H1 (cell line): Measurements from ENCODE around the gene TTC4. TPM values are rescaled to one million over a fixed set of nuclear protein-coding genes. Genes with fewer than 3 reads are reported as not detected.

Source experiments
- CTCF ChIA-PET: fragments of 300-600 bp; sonication (Branson Sonifier 250); formaldehyde crosslinking; loops from one replicate; lab custom pipeline; 2021; ENCODE audit not compliant: partially characterized antibody; lab: Charles Lee
- POLR2A ChIA-PET: fragments of 300-600 bp; sonication (Branson Sonifier 250); formaldehyde crosslinking; loops from one replicate; lab custom pipeline; 2021; ENCODE audit warnings: inconsistent platforms; ENCODE audit not compliant: partially characterized antibody; lab: Charles Lee
- DNase-seq, 2 experiments: peaks; one replicate each; pipeline versions ENCODE4 v3.0.0 to v3.0.0-alpha.2; 2010 to 2022; ENCODE audit warnings: low spot score in 2 of 2, low read depth in 1 of 2, mixed read lengths in 1 of 2
- FAIRE-seq: peaks from 2 replicates; lab custom pipeline; 2011; peaks lifted over from hg19 to GRCh38; lab: Jason Lieb, UNC
- H2AFZ ChIP-seq: 2 replicates; pipeline ENCODE4 v1.8.1; 2012; ENCODE audit warnings: low read length, inconsistent platforms
- H2AK5ac ChIP-seq: 2 replicates; pipeline ENCODE4 v1.6.1; 2013; ENCODE audit warnings: low read depth, low read length
- H2BK120ac ChIP-seq: replicated peaks from 2 replicates; pipeline ENCODE3; 2013; ENCODE audit warnings: low read depth, low read length, inconsistent platforms
- H2BK12ac ChIP-seq: 2 replicates; pipeline ENCODE4 v1.6.1; 2013; ENCODE audit warnings: low read depth, low read length
- H2BK15ac ChIP-seq: 2 replicates; pipeline ENCODE4 v1.6.1; 2013; ENCODE audit warnings: low read length
- H2BK20ac ChIP-seq: 2 replicates; pipeline ENCODE4 v1.6.1; 2013; ENCODE audit warnings: low read length
- H2BK5ac ChIP-seq: 2 replicates; pipeline ENCODE4 v1.6.1; 2013; ENCODE audit warnings: low read depth, low read length
- H3K14ac ChIP-seq: 2 replicates; pipeline ENCODE4 v1.6.1; 2013; ENCODE audit warnings: inconsistent platforms; ENCODE audit not compliant: insufficient read length
- H3K18ac ChIP-seq: 2 replicates; pipeline ENCODE4 v1.6.1; 2013; ENCODE audit warnings: low read length; ENCODE audit errors: extremely low read depth
- H3K23ac ChIP-seq: 2 replicates; pipeline ENCODE4 v1.6.1; 2013; ENCODE audit warnings: inconsistent platforms; ENCODE audit not compliant: insufficient read length
- H3K23me2 ChIP-seq: 2 replicates; pipeline ENCODE4 v1.6.1; 2013; ENCODE audit warnings: low read depth, low read length
- H3K27ac ChIP-seq: 2 replicates; pipeline ENCODE4 v1.6.1; 2011; ENCODE audit warnings: low read depth, low read length, inconsistent platforms
- H3K27me3 ChIP-seq, 4 experiments: replicated peaks in 1 of 4; 1 replicate in 1 of 4; 2 replicates in 3 of 4; pipeline versions ENCODE4 v1.6.1 to v1.8.1; 2011 to 2013; ENCODE audit warnings: low read length in 3 of 4, mild to moderate bottlenecking in 3 of 4, inconsistent platforms in 2 of 4, mixed read lengths in 2 of 4, moderate library complexity in 1 of 4; ENCODE audit not compliant: control insufficient read depth in 3 of 4, insufficient read depth in 3 of 4; ENCODE audit errors: extremely low read depth in 1 of 4
- H3K36me3 ChIP-seq, 4 experiments: 2 replicates each; pipeline versions ENCODE4 v1.6.1 to v1.8.1; 2011 to 2013; ENCODE audit warnings: mild to moderate bottlenecking in 4 of 4, low read length in 3 of 4, moderate library complexity in 2 of 4, control low read depth in 1 of 4, inconsistent platforms in 1 of 4; ENCODE audit not compliant: insufficient read depth in 4 of 4, control insufficient read depth in 2 of 4
- H3K4ac ChIP-seq: replicated peaks from 2 replicates; pipeline ENCODE3; 2013; ENCODE audit warnings: low read length, low read depth, mixed read lengths, inconsistent platforms; ENCODE audit not compliant: insufficient read length
- H3K4me1 ChIP-seq, 4 experiments: replicated peaks in 1 of 4; 1 replicate in 1 of 4; 2 replicates in 3 of 4; pipeline versions ENCODE4 v1.6.1 to v1.8.1; 2011 to 2013; ENCODE audit warnings: low read length in 3 of 4, inconsistent platforms in 2 of 4, mixed read lengths in 1 of 4; ENCODE audit not compliant: insufficient read depth in 4 of 4, control insufficient read depth in 3 of 4
- H3K4me2 ChIP-seq, 2 experiments: 2 replicates each; pipeline versions ENCODE4 v1.6.1 to v1.8.1; 2011 to 2013; ENCODE audit warnings: low read depth in 2 of 2, low read length in 2 of 2, control low read depth in 1 of 2, inconsistent platforms in 1 of 2, mild to moderate bottlenecking in 1 of 2; ENCODE audit not compliant: insufficient read depth in 1 of 2
- H3K4me3 ChIP-seq, 4 experiments: fragments of 200-600, 300-600 bp in 1 of 4; sonication (generic), shearing (Covaris generic), sonication (Bioruptor Twin) in 1 of 4; 2 replicates each; pipeline versions ENCODE4 v1.5.1 to v1.8.1; 2011 to 2016; ENCODE audit warnings: low read length in 4 of 4, low read depth in 3 of 4, control low read depth in 2 of 4, inconsistent platforms in 2 of 4, mild to moderate bottlenecking in 2 of 4, mixed read lengths in 1 of 4, moderate library complexity in 1 of 4; ENCODE audit not compliant: insufficient read depth in 2 of 4; ENCODE audit errors: extremely low read depth in 1 of 4
- H3K56ac ChIP-seq: replicated peaks from 2 replicates; pipeline ENCODE3; 2013; ENCODE audit warnings: low read depth, mild to moderate bottlenecking, mixed read lengths, low read length, inconsistent platforms; ENCODE audit not compliant: insufficient read length
- H3K79me1 ChIP-seq: 2 replicates; pipeline ENCODE4 v1.6.1; 2013; ENCODE audit warnings: low read depth, low read length, control low read depth
- H3K79me2 ChIP-seq, 2 experiments: 2 replicates each; pipeline versions ENCODE4 v1.6.1 to v1.8.1; 2012 to 2013; ENCODE audit warnings: low read length in 2 of 2, mild to moderate bottlenecking in 2 of 2, inconsistent platforms in 1 of 2; ENCODE audit not compliant: insufficient read depth in 2 of 2, control insufficient read depth in 1 of 2
- H3K9ac ChIP-seq, 4 experiments: replicated peaks in 1 of 4; 1 replicate in 1 of 4; 2 replicates in 3 of 4; pipeline versions ENCODE4 v1.6.1 to v1.8.1; 2011 to 2013; ENCODE audit warnings: low read depth in 3 of 4, low read length in 3 of 4, control low read depth in 2 of 4, mild to moderate bottlenecking in 2 of 4, moderate library complexity in 2 of 4, inconsistent platforms in 1 of 4; ENCODE audit errors: extremely low read depth in 1 of 4
- H3K9me3 ChIP-seq, 2 experiments: 2 replicates each; pipeline versions ENCODE4 v1.6.1 to v1.8.1; 2012 to 2013; ENCODE audit warnings: mild to moderate bottlenecking in 2 of 2, moderate library complexity in 2 of 2, control low read depth in 1 of 2, inconsistent platforms in 1 of 2, low read depth in 1 of 2, low read length in 1 of 2, mixed read lengths in 1 of 2; ENCODE audit not compliant: insufficient read depth in 2 of 2
- H4K20me1 ChIP-seq, 2 experiments: replicated peaks in 1 of 2; 2 replicates each; pipeline versions ENCODE3 to v1.8.1; 2011 to 2013; ENCODE audit warnings: inconsistent platforms in 2 of 2, low read length in 2 of 2, mild to moderate bottlenecking in 1 of 2; ENCODE audit not compliant: insufficient read depth in 2 of 2, control insufficient read depth in 1 of 2
- H4K5ac ChIP-seq: 2 replicates; pipeline ENCODE4 v1.6.1; 2013; ENCODE audit warnings: low read length, low read depth, mixed read lengths, inconsistent platforms; ENCODE audit not compliant: insufficient read length
- H4K8ac ChIP-seq: 2 replicates; pipeline ENCODE4 v1.8.0; 2013; ENCODE audit warnings: mild to moderate bottlenecking, moderate library complexity, low read length, inconsistent platforms; ENCODE audit not compliant: insufficient read depth; ENCODE audit errors: extremely low read depth
- H4K91ac ChIP-seq: replicated peaks from 2 replicates; pipeline ENCODE3; 2013; ENCODE audit warnings: low read length, mixed read lengths, inconsistent platforms; ENCODE audit not compliant: insufficient read length
- CTCF ChIP-seq, 3 experiments: IDR thresholded peaks; 1 replicate in 2 of 3; 2 replicates in 1 of 3; pipeline versions ENCODE4 v1.5.1 to v1.6.1; 2011; ENCODE audit warnings: low read length in 3 of 3, mild to moderate bottlenecking in 3 of 3, inconsistent platforms in 2 of 3, low read depth in 1 of 3, moderate library complexity in 1 of 3; ENCODE audit not compliant: insufficient read depth in 1 of 3; ENCODE audit errors: control extremely low read depth in 1 of 3
- EP300 ChIP-seq, 2 experiments: IDR thresholded peaks; 1 replicate in 1 of 2; 2 replicates in 1 of 2; pipeline ENCODE4 v1.6.1; 2011 to 2012; ENCODE audit warnings: low read depth in 2 of 2, low read length in 2 of 2, mild to moderate bottlenecking in 2 of 2, borderline replicate concordance in 1 of 2, inconsistent platforms in 1 of 2, moderate library complexity in 1 of 2
- POLR2AphosphoS5 ChIP-seq: IDR thresholded peaks from 2 replicates; pipeline ENCODE4 v1.6.1; 2011; ENCODE audit warnings: low read depth, low read length
- RAD21 ChIP-seq, 2 experiments: IDR thresholded peaks in 1 of 2; conservative IDR thresholded peaks in 1 of 2; 2 replicates each; pipeline ENCODE4 v1.6.1; 2011; ENCODE audit warnings: low read depth in 2 of 2, low read length in 2 of 2, improper control_type of control experiment in 1 of 2, inconsistent platforms in 1 of 2, mild to moderate bottlenecking in 1 of 2, moderate library complexity in 1 of 2
- RBBP5 ChIP-seq: IDR thresholded peaks from 2 replicates; pipeline ENCODE4 v1.7.1; 2012; ENCODE audit warnings: low read depth, mild to moderate bottlenecking, inconsistent platforms, low read length, moderate library complexity, borderline replicate concordance
- SUZ12 ChIP-seq: fragments of 200-600 bp; sonication (generic); IDR thresholded peaks from 2 replicates; pipeline ENCODE4 v1.6.1; 2012; ENCODE audit warnings: mild to moderate bottlenecking, inconsistent platforms, low read length, moderate library complexity, mixed read lengths
- WGBS, 2 experiments: shearing (Covaris generic) in 1 of 2; methylation state at CpG; one replicate each; pipeline versions ENCODE4 v1.1.6 to v1.1.7; 2013 to 2015; ENCODE audit warnings: low lambda C conversion rate in 2 of 2, mixed read lengths in 2 of 2, inconsistent platforms in 1 of 2, low coverage in 1 of 2, missing lambda C conversion rate in 1 of 2; ENCODE audit not compliant: insufficient replicate concordance in 2 of 2, insufficient coverage in 1 of 2, insufficient read length in 1 of 2; ENCODE audit errors: extremely low coverage in 1 of 2, missing lambda C conversion rate in 1 of 2; 5-methylcytosine and 5-hydroxymethylcytosine counted together
- polyA plus RNA-seq, 7 experiments: library from polyadenylated mRNA; depleted of rRNA in 3 of 7; stranded (reverse) in 5 of 7; unstranded in 2 of 7; fragments of >200 nt in 5 of 7; fragments of 200-250 nt in 2 of 7; gene quantifications; 1 replicate in 5 of 7; 2 replicates in 1 of 7; 4 replicates in 1 of 7; pipeline versions ENCODE4 v1.2.1 to v1.2.3, GENCODE V29; 2011 to 2013; ENCODE audit warnings: missing spikeins in 2 of 7, mixed read lengths in 2 of 7
- total RNA-seq: library from RNA; stranded (reverse); fragmentation: NEBNext Ultra II Directional; extraction: Animal tissue kit (Norgen Biotek cat#: 25700); gene quantifications from 2 replicates; pipeline ENCODE4 v1.2.1, GENCODE V29; 2021
- TF ChIP-seq, protein P1 (sequence below): IDR thresholded peaks from 2 replicates; pipeline ENCODE4 v1.6.1; 2012; ENCODE audit warnings: inconsistent platforms

Gene TTC4
- total and polyA plus RNA-seq, 2 of the 8 experiments (the other 6 are each of a cell fraction or from before 2014, with no cell fraction given): 21.0 to 25.1 TPM

- no peak overlapping the region for H3K14ac ChIP-seq
- H4K20me1 ChIP-seq: no peaks in the 10 kb centered on the region
- no peak overlapping the region for H2BK12ac ChIP-seq
- H2BK120ac ChIP-seq: no peak overlapping the region
- H3K4me3 ChIP-seq: no peak overlapping the region
- H3K27me3 ChIP-seq: no peaks in the 10 kb centered on the region
- no peak overlapping the region for H4K8ac ChIP-seq
- FAIRE-seq: peak; percentile 39
- no peak overlapping the region for H3K4ac ChIP-seq
- H2AK5ac ChIP-seq: no peak overlapping the region
- H3K9me3 ChIP-seq: no peaks in the 10 kb centered on the region
- H4K5ac ChIP-seq: no peak overlapping the region
- no peak overlapping the region for H3K23ac ChIP-seq
- ChIA-PET POLR2A (no interaction called here), CTCF (interaction anchor here (0.7 to 4.9 kb wide), 9 partner anchors 12 to 562 kb away, joined by 3 to 33 read pairs (median 4); no protein-coding TSS in a partner anchor)
- no peak overlapping the region for H2BK20ac ChIP-seq
- no peak overlapping the region for H2AFZ ChIP-seq
- H3K27ac ChIP-seq: no peak overlapping the region
- no peaks in the 10 kb centered on the region for H3K23me2 ChIP-seq
- TF ChIP-seq RBBP5 (no peak), POLR2AphosphoS5 (no peak), RAD21 (IDR thresholded peaks at IDR 0.05 in 1 of 2, conservative IDR thresholded peaks at IDR 0.05 in 1 of 2; ENCODE audit: low read depth in 2 of 2, low read length in 2 of 2) (peak; percentile 11 to 51; a peak in 3 of 4 replicates), SUZ12 (no peak), CTCF (IDR thresholded peaks at IDR 0.05; ENCODE audit: control extremely low read depth in 1 of 3, insufficient read depth in 1 of 3, low read depth in 1 of 3, low read length in 3 of 3) (peak; percentile 30 to 45 (median 39); a peak in 3 of 4 replicates), EP300 (IDR thresholded peaks at IDR 0.05; ENCODE audit: borderline replicate concordance in 1 of 2, low read depth in 2 of 2, low read length in 2 of 2) (no peak)
- TF ChIP-seq, protein P1, sequence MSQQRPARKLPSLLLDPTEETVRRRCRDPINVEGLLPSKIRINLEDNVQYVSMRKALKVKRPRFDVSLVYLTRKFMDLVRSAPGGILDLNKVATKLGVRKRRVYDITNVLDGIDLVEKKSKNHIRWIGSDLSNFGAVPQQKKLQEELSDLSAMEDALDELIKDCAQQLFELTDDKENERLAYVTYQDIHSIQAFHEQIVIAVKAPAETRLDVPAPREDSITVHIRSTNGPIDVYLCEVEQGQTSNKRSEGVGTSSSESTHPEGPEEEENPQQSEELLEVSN: no peak
- no peak overlapping the region for H2BK5ac ChIP-seq
- WGBS, 2 experiments: 85% methylated on average over 2 of the region's 2 CpGs; no CpG with 5 or more reads in 1 of the 2 experiments
- H3K79me2 ChIP-seq: no peaks in the 10 kb centered on the region
- H3K56ac ChIP-seq: no peak overlapping the region
- peaks cover 0 to 3% (median 0%) of the 10 kb centered on the region in 4 experiments; a peak in 1 of 7 replicates for H3K4me1 ChIP-seq
- H3K4me2 ChIP-seq: no peak overlapping the region
- H3K36me3 ChIP-seq: no peaks in the 10 kb centered on the region
- no peak overlapping the region for H3K9ac ChIP-seq
- H4K91ac ChIP-seq: no peak overlapping the region
- no peaks in the 10 kb centered on the region for H3K79me1 ChIP-seq
- no peak overlapping the region for H3K18ac ChIP-seq
- no peak overlapping the region for H2BK15ac ChIP-seq
- DNase-seq: no peak
These were observed 47.1 kb upstream of the TTC4 start for GRCh38 chr1:54668567-54668966.
